K562 (cell line): Measurements from ENCODE around the gene KIF24. TPM values are rescaled to one million over a fixed set of nuclear protein-coding genes. Genes with fewer than 3 reads are reported as not detected.

Experiments used
- ATAC-seq: fragments of 200-7000 bp; cut with Tn5 transposase; 3 replicates; pipeline ENCODE4 v1.9.1; 2020; ENCODE audit warnings: moderate library complexity
- BruUV-seq: library from RNA; stranded (reverse); fragments of 400-500 nt; replicated peaks from 2 replicates; lab custom pipeline; 2021; lab: Mats Ljungman, UMichigan
- CTCF ChIA-PET: fragments of 300-600 bp; formaldehyde crosslinking; extraction: SDS; loops from one replicate; lab custom pipeline; 2021; ENCODE audit warnings: low intra/inter-chr PET ratio; lab: Yijun Ruan, JAX
- POLR2A ChIA-PET: fragments of 300-600, 350-650 bp; sonication (Branson Sonifier 250); formaldehyde crosslinking; extraction: SDS; loops from one replicate; lab custom pipeline; 2021; ENCODE audit warnings: antibody characterized with exemption, inconsistent platforms; lab: Yijun Ruan, JAX
- DNase-seq, 4 experiments: peaks; one replicate each; pipeline versions ENCODE4 v3.0.0 to v3.0.0-alpha.2; 2011 to 2018; ENCODE audit warnings: low spot score in 3 of 4, mixed read lengths in 3 of 4; ENCODE audit errors: extremely low read depth in 1 of 4
- FAIRE-seq: peaks from 2 replicates; lab custom pipeline; 2011; peaks lifted over from hg19 to GRCh38; lab: Jason Lieb, UNC
- H2AFZ ChIP-seq: 2 replicates; pipeline ENCODE4 v1.6.0; 2011; ENCODE audit warnings: low read depth, low read length, control low read depth, inconsistent platforms
- H3K27ac ChIP-seq: fragments of 200-600 bp; 3 replicates; pipeline ENCODE4 v1.8.0; 2011; ENCODE audit warnings: low read depth, mild to moderate bottlenecking, control low read depth, inconsistent platforms, low read length, moderate library complexity, mixed read lengths; ENCODE audit errors: extremely low read depth
- H3K27me3 ChIP-seq, 2 experiments: fragments of 300-600 bp in 1 of 2; 2 replicates in 1 of 2; 3 replicates in 1 of 2; pipeline versions ENCODE4 v1.6.0 to v1.8.0; 2011; ENCODE audit warnings: inconsistent platforms in 2 of 2, low read length in 2 of 2, mild to moderate bottlenecking in 1 of 2, mixed read lengths in 1 of 2, moderate library complexity in 1 of 2; ENCODE audit not compliant: control insufficient read depth in 2 of 2, insufficient read depth in 2 of 2
- H3K36me3 ChIP-seq: fragments of 300-600 bp; 3 replicates; pipeline ENCODE4 v1.8.0; 2011; ENCODE audit warnings: mild to moderate bottlenecking, low read length, inconsistent platforms; ENCODE audit not compliant: control insufficient read depth, insufficient read depth
- H3K4me1 ChIP-seq, 2 experiments: fragments of 200-600 bp in 1 of 2; replicated peaks in 1 of 2; 2 replicates in 1 of 2; 3 replicates in 1 of 2; pipeline versions ENCODE4 v1.5.1 to v1.8.0; 2011; ENCODE audit warnings: inconsistent platforms in 2 of 2, low read length in 2 of 2, mild to moderate bottlenecking in 1 of 2, mixed read lengths in 1 of 2, moderate library complexity in 1 of 2; ENCODE audit not compliant: control insufficient read depth in 2 of 2, insufficient read depth in 2 of 2
- H3K4me2 ChIP-seq: 2 replicates; pipeline ENCODE4 v1.6.1; 2011; ENCODE audit warnings: low read length, control low read depth, inconsistent platforms, mixed read lengths; ENCODE audit not compliant: insufficient read depth
- H3K4me3 ChIP-seq: fragments of 200-600 bp; sonication (generic), shearing (Covaris generic); 2 replicates; pipeline ENCODE4 v1.5.1; 2016; ENCODE audit warnings: control low read depth, inconsistent platforms
- H3K79me2 ChIP-seq: fragments of 200-600 bp; 3 replicates; pipeline ENCODE4 v1.8.0; 2011; ENCODE audit warnings: low read length, inconsistent platforms; ENCODE audit not compliant: control insufficient read depth, insufficient read depth
- H3K9ac ChIP-seq, 2 experiments: 2 replicates each; pipeline versions ENCODE4 v1.6.0 to v1.6.1; 2011; ENCODE audit warnings: low read depth in 2 of 2, low read length in 2 of 2, control low read depth in 1 of 2, inconsistent platforms in 1 of 2, mild to moderate bottlenecking in 1 of 2, mixed read lengths in 1 of 2; ENCODE audit not compliant: insufficient read depth in 1 of 2
- H3K9me1 ChIP-seq: one replicate; pipeline ENCODE4 v1.6.0; 2011; ENCODE audit warnings: inconsistent platforms, mild to moderate bottlenecking, low read length, moderate library complexity; ENCODE audit not compliant: control insufficient read depth, insufficient read depth
- H3K9me3 ChIP-seq: replicated peaks from 2 replicates; pipeline ENCODE4 v1.5.1; 2011; ENCODE audit warnings: low read depth, low read length, inconsistent platforms; ENCODE audit not compliant: control insufficient read depth, insufficient read depth
- H4K20me1 ChIP-seq: replicated peaks from 2 replicates; pipeline ENCODE4 v1.6.1; 2011; ENCODE audit warnings: low read length, inconsistent platforms, mixed read lengths; ENCODE audit not compliant: control insufficient read depth, insufficient read depth
- CBX2 ChIP-seq: fragments of 200-600 bp; sonication (generic); IDR thresholded peaks from one replicate; pipeline ENCODE4 v1.6.1; 2012; ENCODE audit warnings: mild to moderate bottlenecking, low read length, inconsistent platforms; ENCODE audit not compliant: insufficient read depth, poor library complexity, severe bottlenecking
- DNMT1 ChIP-seq: fragments of 450-650 bp; IDR thresholded peaks from 2 replicates; pipeline ENCODE4 v1.6.1; 2016; ENCODE audit warnings: antibody characterized with exemption, mild to moderate bottlenecking
- ETV5 ChIP-seq: sonication (generic); formaldehyde crosslinking; IDR thresholded peaks from 2 replicates; pipeline ENCODE4 v1.4.0; 2020; ENCODE audit warnings: low read depth, mild to moderate bottlenecking, missing genetic modification reagents
- MBD2 ChIP-seq: sonication (generic); IDR thresholded peaks from 2 replicates; pipeline ENCODE4 v1.6.1; 2016; ENCODE audit warnings: low read depth, borderline replicate concordance
- MCM2 ChIP-seq: fragments of 450-650 bp; IDR thresholded peaks from 2 replicates; pipeline ENCODE4 v1.6.1; 2017; ENCODE audit warnings: low read depth, mild to moderate bottlenecking
- MTF1 ChIP-seq: fragments of 250-450 bp; sonication (Bioruptor Pico); IDR thresholded peaks from 2 replicates; pipeline ENCODE4 v1.9.0; 2021; ENCODE audit warnings: moderate library complexity, mild to moderate bottlenecking, inconsistent platforms, borderline replicate concordance
- PHF8 ChIP-seq: fragments of 200-600 bp; sonication (generic); IDR thresholded peaks from 2 replicates; pipeline ENCODE4 v1.6.1; 2012; ENCODE audit warnings: mixed run types, mild to moderate bottlenecking, inconsistent platforms, low read length, moderate library complexity, borderline replicate concordance
- POLR2AphosphoS5 ChIP-seq: IDR thresholded peaks from 2 replicates; pipeline ENCODE4 v1.6.1; 2011; ENCODE audit warnings: mild to moderate bottlenecking, low read depth, low read length, moderate library complexity; ENCODE audit not compliant: control insufficient read depth, insufficient read depth
- TEAD1 ChIP-seq, 2 experiments: fragments of 450-650 bp in 1 of 2; sonication (generic) in 1 of 2; formaldehyde crosslinking; IDR thresholded peaks; 2 replicates each; pipeline versions ENCODE4 v1.4.0 to v1.8.0; 2020 to 2022; ENCODE audit warnings: mild to moderate bottlenecking in 2 of 2, missing genetic modification reagents in 1 of 2
- TEAD2 ChIP-seq: fragments of 450-650 bp; IDR thresholded peaks from 2 replicates; pipeline ENCODE4 v1.6.1; 2016; ENCODE audit warnings: missing genetic modification characterization, control low read depth, missing compliant biosample characterization
- WGBS: fragments of 100-300 bp; shearing (Covaris generic); methylation state at CpG from one replicate; pipeline ENCODE4 v1.1.6; 2016; ENCODE audit warnings: low coverage, mixed read lengths; ENCODE audit not compliant: insufficient coverage; ENCODE audit errors: missing lambda C conversion rate; 5-methylcytosine and 5-hydroxymethylcytosine counted together
- in situ Hi-C: fragments of 300-500 bp; cut with MboI; formaldehyde crosslinking; loops from 4 replicates; pipeline ENCODE4 v1.15.0; 2018; ENCODE audit warnings: inconsistent platforms, mixed read lengths
- intact Hi-C: fragments of 100-400 bp; cut with micrococcal nuclease; formaldehyde crosslinking; loops from 2 replicates; pipeline ENCODE4 v1.14.2; 2022
- polyA plus RNA-seq, 8 experiments: library from polyadenylated mRNA; depleted of rRNA in 4 of 8; stranded (reverse) in 5 of 8; unstranded in 3 of 8; fragments of >200 nt; fragmentation: Nextera tagmentation in 2 of 8; fragmentation: Illumina TruSeq in 1 of 8; extraction: Ambion mirVana in 2 of 8; extraction: Trizol in 1 of 8; gene quantifications; 2 replicates each; pipeline versions ENCODE4 v1.2.1 to v1.2.3, GENCODE V29; 2011 to 2014; ENCODE audit warnings: inconsistent platforms in 1 of 8, missing spikeins in 1 of 8
- total RNA-seq, 7 experiments: library from RNA; depleted of rRNA in 6 of 7; stranded (reverse); fragments of >200 nt in 6 of 7; fragmentation: Illumina TruSeq in 2 of 7; extraction: Trizol in 2 of 7; gene quantifications; 2 replicates each; pipeline versions ENCODE4 v1.2.1 to v1.2.3, GENCODE V29; 2011 to 2021; ENCODE audit warnings: low replicate concordance in 1 of 7
- TF ChIP-seq, protein P1 (sequence below): fragments of 450-650 bp; formaldehyde crosslinking; conservative IDR thresholded peaks from 2 replicates; pipeline ENCODE4 v1.4.0; 2022; ENCODE audit warnings: mild to moderate bottlenecking, missing genetic modification characterization
- TF ChIP-seq, protein P2 (sequence below): fragments of 200-800 bp; sonication (Bioruptor generic); IDR thresholded peaks from 2 replicates; pipeline ENCODE4 v1.6.1; 2017; ENCODE audit warnings: missing genetic modification characterization, missing compliant biosample characterization
- TF ChIP-seq, protein P3 (sequence below): sonication (generic); formaldehyde crosslinking; IDR thresholded peaks from 2 replicates; pipeline ENCODE4 v1.8.0; 2022; ENCODE audit warnings: mild to moderate bottlenecking, missing genetic modification reagents

The KIF24 gene
- total and polyA plus RNA-seq, 9 of the 15 experiments (the other 6 are each of a cell fraction or from before 2014, with no cell fraction given): 0.63 to 5.8 (median 4.4) TPM

DNA sequence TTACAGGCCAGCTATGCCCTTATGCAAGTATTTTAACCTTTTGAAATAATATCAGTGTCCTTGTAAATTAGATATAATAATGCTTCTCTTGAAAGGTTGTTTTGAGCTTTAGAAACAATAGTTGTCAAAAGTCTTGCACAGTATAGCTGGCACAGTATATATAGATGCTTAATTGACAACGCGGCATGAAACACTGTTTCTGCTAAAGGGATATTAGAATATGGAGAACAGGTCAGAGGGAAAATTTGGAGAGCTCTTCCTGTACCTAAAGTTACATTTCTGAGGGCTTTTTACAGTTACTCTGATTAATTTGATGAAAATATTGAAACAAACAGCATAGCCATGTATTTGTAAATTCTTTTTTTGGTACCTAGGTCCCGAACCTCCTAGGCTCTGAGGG, 4.8 kb upstream of the KIF24 start:
- Histone ChIP-seq H3K4me1 (peaks cover 8 to 10% of the 10 kb centered on the region in 2 experiments; a peak in 3 of 5 replicates), H3K36me3 (peaks cover 5% of the 10 kb centered on the region; the same call in 2 of the 3 replicates), H3K27me3 (no peaks in the 10 kb centered on the region), H2AFZ (no peak overlapping the region), H3K27ac (no peak overlapping the region), H4K20me1 (no peaks in the 10 kb centered on the region)
- CTCF ChIA-PET: no interaction called here
- intact Hi-C loops: no loop called here
- 61% methylated on average over 3 of the region's 3 CpGs for WGBS
- POLR2A ChIA-PET: interaction anchor here (0.6 to 1.7 kb wide), 2 partner anchors 43 to 72 kb away, joined by 3 to 6 read pairs; partner anchors contain the start of gene MYORG
- no TSS peak for BruUV-seq
- in situ Hi-C loops: no loop called here
- TF ChIP-seq MBD2 (no peak), ETV5 (CRISPR knock-in tag) (no peak), POLR2AphosphoS5 (no peak), MCM2 (no peak), DNMT1 (no peak), PHF8 (no peak), MTF1 (CRISPR knock-in tag) (no peak), CBX2 (no peak), TEAD2 (tag) (no peak), TEAD1 (CRISPR knock-in tag; IDR thresholded peaks at IDR 0.05) (no peak)
- TF ChIP-seq, protein P1, sequence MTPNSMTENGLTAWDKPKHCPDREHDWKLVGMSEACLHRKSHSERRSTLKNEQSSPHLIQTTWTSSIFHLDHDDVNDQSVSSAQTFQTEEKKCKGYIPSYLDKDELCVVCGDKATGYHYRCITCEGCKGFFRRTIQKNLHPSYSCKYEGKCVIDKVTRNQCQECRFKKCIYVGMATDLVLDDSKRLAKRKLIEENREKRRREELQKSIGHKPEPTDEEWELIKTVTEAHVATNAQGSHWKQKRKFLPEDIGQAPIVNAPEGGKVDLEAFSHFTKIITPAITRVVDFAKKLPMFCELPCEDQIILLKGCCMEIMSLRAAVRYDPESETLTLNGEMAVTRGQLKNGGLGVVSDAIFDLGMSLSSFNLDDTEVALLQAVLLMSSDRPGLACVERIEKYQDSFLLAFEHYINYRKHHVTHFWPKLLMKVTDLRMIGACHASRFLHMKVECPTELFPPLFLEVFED (CRISPR knock-in tag): no peak
- TF ChIP-seq, protein P2, sequence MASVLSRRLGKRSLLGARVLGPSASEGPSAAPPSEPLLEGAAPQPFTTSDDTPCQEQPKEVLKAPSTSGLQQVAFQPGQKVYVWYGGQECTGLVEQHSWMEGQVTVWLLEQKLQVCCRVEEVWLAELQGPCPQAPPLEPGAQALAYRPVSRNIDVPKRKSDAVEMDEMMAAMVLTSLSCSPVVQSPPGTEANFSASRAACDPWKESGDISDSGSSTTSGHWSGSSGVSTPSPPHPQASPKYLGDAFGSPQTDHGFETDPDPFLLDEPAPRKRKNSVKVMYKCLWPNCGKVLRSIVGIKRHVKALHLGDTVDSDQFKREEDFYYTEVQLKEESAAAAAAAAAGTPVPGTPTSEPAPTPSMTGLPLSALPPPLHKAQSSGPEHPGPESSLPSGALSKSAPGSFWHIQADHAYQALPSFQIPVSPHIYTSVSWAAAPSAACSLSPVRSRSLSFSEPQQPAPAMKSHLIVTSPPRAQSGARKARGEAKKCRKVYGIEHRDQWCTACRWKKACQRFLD: no peak
- TF ChIP-seq, protein P3, sequence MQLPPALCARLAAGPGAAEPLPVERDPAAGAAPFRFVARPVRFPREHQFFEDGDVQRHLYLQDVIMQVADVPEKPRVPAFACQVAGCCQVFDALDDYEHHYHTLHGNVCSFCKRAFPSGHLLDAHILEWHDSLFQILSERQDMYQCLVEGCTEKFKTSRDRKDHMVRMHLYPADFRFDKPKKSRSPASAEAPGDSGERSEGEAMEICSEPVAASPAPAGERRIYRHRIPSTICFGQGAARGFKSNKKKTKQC (CRISPR knock-in tag): no peak
- TF ChIP-seq, all 486 proteins: peak for 0
- Histone ChIP-seq H3K9me1 (no peaks in the 10 kb centered on the region), H3K4me2 (no peak overlapping the region), H3K4me3 (no peak overlapping the region), H3K9me3 (no peaks in the 10 kb centered on the region), H3K9ac (no peak overlapping the region), H3K79me2 (peaks cover 10% of the 10 kb centered on the region)
- DNase-seq (no peak), ATAC-seq (no peak), FAIRE-seq (no peak)
